GM23338 (cell line): ENCODE results near the gene TBATA. TPM values are rescaled to one million over a fixed set of nuclear protein-coding genes. Genes with fewer than 3 reads are reported as not detected.

Experiments
- ATAC-seq: fragments of 200-7000 bp; cut with Tn5 transposase; 3 replicates; pipeline ENCODE4 v1.9.1; 2020
- DNase-seq: peaks from one replicate; pipeline ENCODE4 v3.0.0-alpha.2; 2015; ENCODE audit warnings: low spot score
- H2AFZ ChIP-seq: fragments of 200-600 bp; sonication (generic); 2 replicates; pipeline ENCODE4 v1.8.0; 2016; ENCODE audit warnings: antibody characterized with exemption, mild to moderate bottlenecking, moderate library complexity
- H3F3A ChIP-seq: fragments of 200-600 bp; sonication (generic); replicated peaks from 2 replicates; pipeline ENCODE4 v1.8.0; 2017; ENCODE audit warnings: antibody characterized with exemption, mixed run types, low read depth
- H3K27ac ChIP-seq: fragments of 200-600 bp; sonication (generic); 2 replicates; pipeline ENCODE4 v1.6.1; 2016; ENCODE audit warnings: low read depth
- H3K27me3 ChIP-seq: fragments of 200-600 bp; sonication (generic); 2 replicates; pipeline ENCODE4 v1.8.0; 2016; ENCODE audit warnings: mild to moderate bottlenecking, mixed run types, moderate library complexity; ENCODE audit not compliant: insufficient read depth
- H3K36me3 ChIP-seq: fragments of 200-600 bp; sonication (generic); 2 replicates; pipeline ENCODE4 v1.8.0; 2016; ENCODE audit warnings: mild to moderate bottlenecking; ENCODE audit not compliant: insufficient read depth
- H3K4me1 ChIP-seq: fragments of 200-600 bp; sonication (generic); 2 replicates; pipeline ENCODE4 v1.8.0; 2016; ENCODE audit warnings: mild to moderate bottlenecking, moderate library complexity; ENCODE audit not compliant: insufficient read depth
- H3K4me2 ChIP-seq: fragments of 200-600 bp; sonication (generic); 2 replicates; pipeline ENCODE4 v1.7.1; 2017; ENCODE audit warnings: mixed run types
- H3K4me3 ChIP-seq: fragments of 200-600 bp; sonication (generic); 2 replicates; pipeline ENCODE4 v1.6.1; 2016; ENCODE audit warnings: mixed run types
- H3K79me2 ChIP-seq: fragments of 200-600 bp; sonication (generic); replicated peaks from 2 replicates; pipeline ENCODE4 v1.8.0; 2017; ENCODE audit warnings: mild to moderate bottlenecking; ENCODE audit not compliant: insufficient read depth
- H3K9me2 ChIP-seq: fragments of 200-600 bp; sonication (generic); 2 replicates; pipeline ENCODE4 v1.8.0; 2017; ENCODE audit not compliant: insufficient read depth
- H4K20me1 ChIP-seq: fragments of 200-600 bp; sonication (generic); replicated peaks from 2 replicates; pipeline ENCODE4 v1.8.0; 2017; ENCODE audit warnings: mild to moderate bottlenecking; ENCODE audit not compliant: insufficient read depth
- H3K27ac Mint-ChIP-seq: 2 replicates; pipeline ENCODE4 v1.8.0; 2020; ENCODE audit warnings: inconsistent platforms, mild to moderate bottlenecking, moderate library complexity, mixed read lengths
- H3K27me3 Mint-ChIP-seq: 3 replicates; pipeline ENCODE4 v1.8.0; 2022; ENCODE audit warnings: low read depth, mild to moderate bottlenecking, moderate library complexity, mixed read lengths, inconsistent platforms; ENCODE audit not compliant: insufficient read depth, poor library complexity
- H3K36me3 Mint-ChIP-seq: 3 replicates; pipeline ENCODE4 v1.8.0; 2021; ENCODE audit warnings: low read depth, mild to moderate bottlenecking, inconsistent platforms, moderate library complexity, mixed read lengths
- H3K4me1 Mint-ChIP-seq: 3 replicates; pipeline ENCODE4 v1.8.0; 2020; ENCODE audit warnings: mild to moderate bottlenecking, inconsistent platforms, mixed read lengths
- H3K4me3 Mint-ChIP-seq: 3 replicates; pipeline ENCODE4 v1.8.0; 2021; ENCODE audit warnings: moderate library complexity, mild to moderate bottlenecking, inconsistent platforms, mixed read lengths
- H3K9me3 Mint-ChIP-seq: 3 replicates; pipeline ENCODE4 v1.8.0; 2020; ENCODE audit warnings: moderate library complexity, mild to moderate bottlenecking, inconsistent platforms, mixed read lengths
- CREB1 ChIP-seq: fragments of 250-450 bp; sonication (Bioruptor Pico); IDR thresholded peaks from 2 replicates; pipeline ENCODE4 v1.5.0; 2020; ENCODE audit warnings: low read depth, mild to moderate bottlenecking, moderate library complexity
- EZH2phosphoT487 ChIP-seq: fragments of 200-600 bp; sonication (generic); IDR thresholded peaks from one replicate; pipeline ENCODE4 v1.8.1; 2018; ENCODE audit warnings: antibody characterized with exemption; ENCODE audit not compliant: unreplicated experiment
- JUNB ChIP-seq: IDR thresholded peaks from one replicate; pipeline ENCODE4 v1.6.1; 2016; ENCODE audit warnings: antibody characterized with exemption; ENCODE audit not compliant: unreplicated experiment
- NANOG ChIP-seq: IDR thresholded peaks from 2 replicates; pipeline ENCODE4 v1.6.1; 2016; ENCODE audit warnings: antibody characterized with exemption, borderline replicate concordance
- POLR2AphosphoS5 ChIP-seq: IDR thresholded peaks from 2 replicates; pipeline ENCODE4 v1.6.1; 2016; ENCODE audit warnings: antibody characterized with exemption, low read depth
- STAT1 ChIP-seq: IDR thresholded peaks from one replicate; pipeline ENCODE4 v1.6.1; 2016; ENCODE audit warnings: antibody characterized with exemption; ENCODE audit not compliant: unreplicated experiment
- ZNF114 ChIP-seq: fragments of 250-450 bp; sonication (Bioruptor Pico); IDR thresholded peaks from 2 replicates; pipeline ENCODE4 v1.5.0; 2020; ENCODE audit warnings: mild to moderate bottlenecking, moderate library complexity
- polyA plus RNA-seq: library from polyadenylated mRNA; unstranded; fragments of >200 nt; fragmentation: Nextera tagmentation; extraction: Ambion mirVana; gene quantifications from 2 replicates; pipeline ENCODE4 v1.2.1, GENCODE V29; 2016
- total RNA-seq: library from RNA; depleted of rRNA; stranded (reverse); fragments of >200 nt; shearing (Covaris generic); gene quantifications from 2 replicates; pipeline ENCODE4 v1.2.3, GENCODE V29; 2014
- TF ChIP-seq, protein P1 (sequence below): fragments of 250-450 bp; sonication (Bioruptor Pico); IDR thresholded peaks from 2 replicates; pipeline ENCODE4 v1.5.0; 2020; ENCODE audit warnings: mild to moderate bottlenecking, moderate library complexity
- TF ChIP-seq, protein P2 (sequence below): IDR thresholded peaks from one replicate; pipeline ENCODE4 v1.6.1; 2018; ENCODE audit warnings: antibody characterized with exemption; ENCODE audit not compliant: unreplicated experiment

The TBATA gene
- total and polyA plus RNA-seq, 2 experiments from 2014 or later: not detected

DNA sequence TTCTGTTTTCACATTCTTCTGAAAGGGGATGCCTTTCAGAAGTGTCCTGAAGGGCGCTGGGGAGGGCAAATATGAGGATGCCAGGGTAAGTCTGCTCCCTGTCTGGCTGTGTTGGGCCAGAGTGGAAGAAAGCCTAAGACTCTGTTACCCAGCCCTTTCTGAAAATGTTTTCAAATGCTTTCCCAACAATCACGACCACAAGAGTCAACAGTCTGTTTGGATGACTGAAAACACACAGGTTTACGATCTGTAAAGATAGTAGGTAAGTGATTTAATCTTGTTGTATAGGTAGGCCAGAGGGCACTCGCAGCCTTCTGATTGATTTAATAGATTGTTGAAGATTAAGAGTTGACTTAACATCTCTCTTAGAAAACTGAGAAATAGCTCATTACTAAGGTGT is 43.7 kb upstream of the TBATA start (continued):
- TF ChIP-seq, protein P1, sequence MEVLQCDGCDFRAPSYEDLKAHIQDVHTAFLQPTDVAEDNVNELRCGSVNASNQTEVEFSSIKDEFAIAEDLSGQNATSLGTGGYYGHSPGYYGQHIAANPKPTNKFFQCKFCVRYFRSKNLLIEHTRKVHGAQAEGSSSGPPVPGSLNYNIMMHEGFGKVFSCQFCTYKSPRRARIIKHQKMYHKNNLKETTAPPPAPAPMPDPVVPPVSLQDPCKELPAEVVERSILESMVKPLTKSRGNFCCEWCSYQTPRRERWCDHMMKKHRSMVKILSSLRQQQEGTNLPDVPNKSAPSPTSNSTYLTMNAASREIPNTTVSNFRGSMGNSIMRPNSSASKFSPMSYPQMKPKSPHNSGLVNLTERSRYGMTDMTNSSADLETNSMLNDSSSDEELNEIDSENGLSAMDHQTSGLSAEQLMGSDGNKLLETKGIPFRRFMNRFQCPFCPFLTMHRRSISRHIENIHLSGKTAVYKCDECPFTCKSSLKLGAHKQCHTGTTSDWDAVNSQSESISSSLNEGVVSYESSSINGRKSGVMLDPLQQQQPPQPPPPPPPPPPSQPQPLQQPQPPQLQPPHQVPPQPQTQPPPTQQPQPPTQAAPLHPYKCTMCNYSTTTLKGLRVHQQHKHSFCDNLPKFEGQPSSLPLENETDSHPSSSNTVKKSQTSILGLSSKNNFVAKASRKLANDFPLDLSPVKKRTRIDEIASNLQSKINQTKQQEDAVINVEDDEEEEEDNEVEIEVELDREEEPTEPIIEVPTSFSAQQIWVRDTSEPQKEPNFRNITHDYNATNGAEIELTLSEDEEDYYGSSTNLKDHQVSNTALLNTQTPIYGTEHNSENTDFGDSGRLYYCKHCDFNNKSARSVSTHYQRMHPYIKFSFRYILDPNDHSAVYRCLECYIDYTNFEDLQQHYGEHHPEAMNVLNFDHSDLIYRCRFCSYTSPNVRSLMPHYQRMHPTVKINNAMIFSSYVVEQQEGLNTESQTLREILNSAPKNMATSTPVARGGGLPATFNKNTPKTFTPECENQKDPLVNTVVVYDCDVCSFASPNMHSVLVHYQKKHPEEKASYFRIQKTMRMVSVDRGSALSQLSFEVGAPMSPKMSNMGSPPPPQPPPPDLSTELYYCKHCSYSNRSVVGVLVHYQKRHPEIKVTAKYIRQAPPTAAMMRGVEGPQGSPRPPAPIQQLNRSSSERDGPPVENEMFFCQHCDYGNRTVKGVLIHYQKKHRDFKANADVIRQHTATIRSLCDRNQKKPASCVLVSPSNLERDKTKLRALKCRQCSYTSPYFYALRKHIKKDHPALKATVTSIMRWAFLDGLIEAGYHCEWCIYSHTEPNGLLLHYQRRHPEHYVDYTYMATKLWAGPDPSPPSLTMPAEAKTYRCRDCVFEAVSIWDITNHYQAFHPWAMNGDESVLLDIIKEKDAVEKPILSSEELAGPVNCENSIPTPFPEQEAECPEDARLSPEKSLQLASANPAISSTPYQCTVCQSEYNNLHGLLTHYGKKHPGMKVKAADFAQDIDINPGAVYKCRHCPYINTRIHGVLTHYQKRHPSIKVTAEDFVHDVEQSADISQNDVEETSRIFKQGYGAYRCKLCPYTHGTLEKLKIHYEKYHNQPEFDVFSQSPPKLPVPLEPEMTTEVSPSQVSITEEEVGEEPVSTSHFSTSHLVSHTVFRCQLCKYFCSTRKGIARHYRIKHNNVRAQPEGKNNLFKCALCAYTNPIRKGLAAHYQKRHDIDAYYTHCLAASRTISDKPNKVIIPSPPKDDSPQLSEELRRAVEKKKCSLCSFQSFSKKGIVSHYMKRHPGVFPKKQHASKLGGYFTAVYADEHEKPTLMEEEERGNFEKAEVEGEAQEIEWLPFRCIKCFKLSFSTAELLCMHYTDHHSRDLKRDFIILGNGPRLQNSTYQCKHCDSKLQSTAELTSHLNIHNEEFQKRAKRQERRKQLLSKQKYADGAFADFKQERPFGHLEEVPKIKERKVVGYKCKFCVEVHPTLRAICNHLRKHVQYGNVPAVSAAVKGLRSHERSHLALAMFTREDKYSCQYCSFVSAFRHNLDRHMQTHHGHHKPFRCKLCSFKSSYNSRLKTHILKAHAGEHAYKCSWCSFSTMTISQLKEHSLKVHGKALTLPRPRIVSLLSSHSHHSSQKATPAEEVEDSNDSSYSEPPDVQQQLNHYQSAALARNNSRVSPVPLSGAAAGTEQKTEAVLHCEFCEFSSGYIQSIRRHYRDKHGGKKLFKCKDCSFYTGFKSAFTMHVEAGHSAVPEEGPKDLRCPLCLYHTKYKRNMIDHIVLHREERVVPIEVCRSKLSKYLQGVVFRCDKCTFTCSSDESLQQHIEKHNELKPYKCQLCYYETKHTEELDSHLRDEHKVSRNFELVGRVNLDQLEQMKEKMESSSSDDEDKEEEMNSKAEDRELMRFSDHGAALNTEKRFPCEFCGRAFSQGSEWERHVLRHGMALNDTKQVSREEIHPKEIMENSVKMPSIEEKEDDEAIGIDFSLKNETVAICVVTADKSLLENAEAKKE (CRISPR knock-in tag): no peak
- TF ChIP-seq EZH2phosphoT487 (no peak), ZNF114 (CRISPR knock-in tag) (no peak), STAT1 (no peak)

DNA sequence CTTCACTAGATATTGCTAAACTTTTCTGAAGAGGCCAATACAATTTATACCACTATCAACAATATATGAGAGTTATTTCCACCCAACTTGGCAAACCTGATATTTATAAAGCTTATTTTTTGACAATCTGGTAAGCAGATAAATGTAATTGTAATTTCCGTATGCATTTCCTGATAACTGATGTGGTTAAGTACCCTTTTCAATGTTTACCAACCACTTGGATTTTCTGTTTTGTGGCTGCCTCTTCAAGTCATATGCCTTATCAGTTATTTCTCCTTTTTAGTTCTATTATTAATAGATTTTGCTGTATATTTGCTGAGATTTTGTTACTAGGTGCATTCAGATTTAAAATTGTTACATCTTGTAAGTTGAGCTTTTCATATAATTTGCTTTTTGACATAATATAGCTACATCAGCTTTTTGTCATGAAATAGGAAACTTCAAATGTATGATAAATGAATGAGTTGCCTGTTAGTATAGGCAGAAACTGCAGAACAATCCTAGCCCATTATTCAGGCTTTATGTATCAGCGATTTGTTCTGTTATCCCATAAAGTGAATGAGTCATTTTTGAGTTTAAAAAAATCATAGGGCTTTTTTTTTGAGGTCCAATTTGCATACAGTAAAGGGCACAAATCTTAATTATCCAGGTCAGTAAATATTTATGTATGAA is 42.0 kb upstream of the TBATA start:
- Histone ChIP-seq H3K36me3 (no peaks in the 10 kb centered on the region), H4K20me1 (peaks cover 19% of the 10 kb centered on the region), H3K9me2 (no peaks in the 10 kb centered on the region), H3K27ac (no peak overlapping the region), H3K4me1 (no peaks in the 10 kb centered on the region), H3K4me3 (no peak overlapping the region), H2AFZ (no peak overlapping the region), H3K4me2 (no peak overlapping the region), H3F3A (no peaks in the 10 kb centered on the region), H3K27me3 (no peaks in the 10 kb centered on the region), H3K79me2 (peaks cover 71% of the 10 kb centered on the region)
- DNase-seq (no peak), ATAC-seq (no peak)
- no peak overlapping the region for H3K4me3 Mint-ChIP-seq
- no peaks in the 10 kb centered on the region for H3K9me3 Mint-ChIP-seq
- H3K27me3 Mint-ChIP-seq: no peaks in the 10 kb centered on the region
- H3K4me1 Mint-ChIP-seq: no peaks in the 10 kb centered on the region; the same call in 2 of the 3 replicates
- H3K36me3 Mint-ChIP-seq: peaks cover 19% of the 10 kb centered on the region
- H3K27ac Mint-ChIP-seq: no peak overlapping the region
- TF ChIP-seq JUNB (no peak), ZNF114 (CRISPR knock-in tag) (no peak), STAT1 (no peak), CREB1 (CRISPR knock-in tag) (no peak), POLR2AphosphoS5 (no peak), NANOG (no peak)
- TF ChIP-seq, protein P2, sequence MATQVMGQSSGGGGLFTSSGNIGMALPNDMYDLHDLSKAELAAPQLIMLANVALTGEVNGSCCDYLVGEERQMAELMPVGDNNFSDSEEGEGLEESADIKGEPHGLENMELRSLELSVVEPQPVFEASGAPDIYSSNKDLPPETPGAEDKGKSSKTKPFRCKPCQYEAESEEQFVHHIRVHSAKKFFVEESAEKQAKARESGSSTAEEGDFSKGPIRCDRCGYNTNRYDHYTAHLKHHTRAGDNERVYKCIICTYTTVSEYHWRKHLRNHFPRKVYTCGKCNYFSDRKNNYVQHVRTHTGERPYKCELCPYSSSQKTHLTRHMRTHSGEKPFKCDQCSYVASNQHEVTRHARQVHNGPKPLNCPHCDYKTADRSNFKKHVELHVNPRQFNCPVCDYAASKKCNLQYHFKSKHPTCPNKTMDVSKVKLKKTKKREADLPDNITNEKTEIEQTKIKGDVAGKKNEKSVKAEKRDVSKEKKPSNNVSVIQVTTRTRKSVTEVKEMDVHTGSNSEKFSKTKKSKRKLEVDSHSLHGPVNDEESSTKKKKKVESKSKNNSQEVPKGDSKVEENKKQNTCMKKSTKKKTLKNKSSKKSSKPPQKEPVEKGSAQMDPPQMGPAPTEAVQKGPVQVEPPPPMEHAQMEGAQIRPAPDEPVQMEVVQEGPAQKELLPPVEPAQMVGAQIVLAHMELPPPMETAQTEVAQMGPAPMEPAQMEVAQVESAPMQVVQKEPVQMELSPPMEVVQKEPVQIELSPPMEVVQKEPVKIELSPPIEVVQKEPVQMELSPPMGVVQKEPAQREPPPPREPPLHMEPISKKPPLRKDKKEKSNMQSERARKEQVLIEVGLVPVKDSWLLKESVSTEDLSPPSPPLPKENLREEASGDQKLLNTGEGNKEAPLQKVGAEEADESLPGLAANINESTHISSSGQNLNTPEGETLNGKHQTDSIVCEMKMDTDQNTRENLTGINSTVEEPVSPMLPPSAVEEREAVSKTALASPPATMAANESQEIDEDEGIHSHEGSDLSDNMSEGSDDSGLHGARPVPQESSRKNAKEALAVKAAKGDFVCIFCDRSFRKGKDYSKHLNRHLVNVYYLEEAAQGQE: no peak
